OCI-LY7 (cell line): ENCODE results near the gene ODAM.

Experiments used
- EZH2phosphoT487 ChIP-seq: fragments of 200-600 bp; sonication (generic); IDR thresholded peaks from 2 replicates; pipeline ENCODE4 v1.6.1; 2018; ENCODE audit warnings: low read depth, borderline replicate concordance, mild to moderate bottlenecking, mixed run types, antibody characterized with exemption, low read length, moderate library complexity, mixed read lengths
- TF ChIP-seq, protein P1 (sequence below): fragments of 200-600 bp; sonication (generic); conservative IDR thresholded peaks from 2 replicates; pipeline ENCODE4 v1.5.1; 2014; ENCODE audit warnings: mild to moderate bottlenecking, antibody characterized with exemption, low read length, moderate library complexity, mixed read lengths

DNA sequence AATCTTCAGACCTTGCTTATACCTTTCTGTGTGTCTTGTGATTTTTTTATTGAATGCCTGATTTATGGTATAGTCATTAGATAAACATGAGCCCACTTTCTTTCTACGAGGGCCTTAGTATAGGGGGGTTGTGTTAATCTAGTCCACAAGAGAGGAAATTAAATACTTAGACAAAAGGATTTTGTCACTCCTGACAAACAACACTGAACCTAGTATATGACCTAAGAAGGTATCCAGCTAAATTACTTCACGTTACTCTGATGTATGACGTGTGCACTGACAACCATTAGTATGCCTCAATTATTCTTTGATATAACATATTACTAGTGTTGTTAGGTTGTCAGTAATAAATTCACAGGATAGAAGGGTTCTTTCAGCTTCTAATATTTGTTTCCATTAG lies 44.3 kb upstream of the ODAM start:
- TF ChIP-seq, protein P1, sequence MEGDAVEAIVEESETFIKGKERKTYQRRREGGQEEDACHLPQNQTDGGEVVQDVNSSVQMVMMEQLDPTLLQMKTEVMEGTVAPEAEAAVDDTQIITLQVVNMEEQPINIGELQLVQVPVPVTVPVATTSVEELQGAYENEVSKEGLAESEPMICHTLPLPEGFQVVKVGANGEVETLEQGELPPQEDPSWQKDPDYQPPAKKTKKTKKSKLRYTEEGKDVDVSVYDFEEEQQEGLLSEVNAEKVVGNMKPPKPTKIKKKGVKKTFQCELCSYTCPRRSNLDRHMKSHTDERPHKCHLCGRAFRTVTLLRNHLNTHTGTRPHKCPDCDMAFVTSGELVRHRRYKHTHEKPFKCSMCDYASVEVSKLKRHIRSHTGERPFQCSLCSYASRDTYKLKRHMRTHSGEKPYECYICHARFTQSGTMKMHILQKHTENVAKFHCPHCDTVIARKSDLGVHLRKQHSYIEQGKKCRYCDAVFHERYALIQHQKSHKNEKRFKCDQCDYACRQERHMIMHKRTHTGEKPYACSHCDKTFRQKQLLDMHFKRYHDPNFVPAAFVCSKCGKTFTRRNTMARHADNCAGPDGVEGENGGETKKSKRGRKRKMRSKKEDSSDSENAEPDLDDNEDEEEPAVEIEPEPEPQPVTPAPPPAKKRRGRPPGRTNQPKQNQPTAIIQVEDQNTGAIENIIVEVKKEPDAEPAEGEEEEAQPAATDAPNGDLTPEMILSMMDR: no peak
- TF ChIP-seq EZH2phosphoT487: no peak
